M059J (cell line): ENCODE results near the gene RIMBP2. TPM values are rescaled to one million over a fixed set of nuclear protein-coding genes. Genes with fewer than 3 reads are reported as not detected.
A peak's percentile ranks its signal among the peaks of the same experiment; 100 is the strongest.

Experiments used
- DNase-seq: peaks from one replicate; pipeline ENCODE4 v3.0.0-alpha.2; 2012; ENCODE audit warnings: low read depth
- total RNA-seq: library from RNA; depleted of rRNA; stranded (reverse); fragments of >200 nt; shearing (Covaris generic); gene quantifications from 2 replicates; pipeline ENCODE4 v1.2.3, GENCODE V29; 2014

Gene RIMBP2
- total RNA-seq, 1 experiment from 2014 or later, result 0.47 TPM

DNA sequence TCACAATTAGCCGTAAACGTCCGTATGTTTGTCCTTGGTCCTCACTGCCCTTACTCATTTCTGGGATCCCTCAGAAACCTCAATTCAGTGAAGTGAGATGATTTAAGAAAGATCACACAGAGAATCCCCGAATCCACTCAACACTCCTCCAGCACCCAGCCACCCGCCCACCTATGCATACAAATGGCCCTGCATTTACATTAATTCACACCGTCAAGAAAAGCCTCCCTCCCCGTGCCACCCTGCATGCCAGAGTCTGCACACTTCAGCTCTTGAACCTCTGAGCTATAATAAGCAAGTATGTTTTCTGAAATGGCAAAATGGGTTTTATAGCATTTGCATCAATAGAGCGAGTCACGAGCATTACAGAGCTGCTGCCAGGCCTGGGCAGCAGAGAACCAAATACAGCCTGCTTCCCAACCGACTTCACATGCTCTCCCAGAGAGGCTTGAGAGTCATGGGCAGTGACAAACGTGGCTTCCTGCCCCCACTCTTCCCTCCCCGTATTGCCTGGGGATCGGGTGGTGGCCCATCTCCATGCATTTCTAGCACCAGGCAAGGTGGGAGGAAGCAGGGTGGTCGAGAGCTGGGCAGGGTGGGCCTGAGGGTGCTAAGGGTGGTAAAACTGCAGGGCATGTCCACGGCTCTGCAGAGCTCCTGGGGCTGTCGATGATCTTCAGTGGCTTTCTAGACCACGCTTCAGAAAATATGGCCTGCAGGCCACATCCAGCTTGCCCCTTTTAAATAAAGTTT lies 177.6 kb downstream of the RIMBP2 start:
- DNase-seq, result no peak

DNA sequence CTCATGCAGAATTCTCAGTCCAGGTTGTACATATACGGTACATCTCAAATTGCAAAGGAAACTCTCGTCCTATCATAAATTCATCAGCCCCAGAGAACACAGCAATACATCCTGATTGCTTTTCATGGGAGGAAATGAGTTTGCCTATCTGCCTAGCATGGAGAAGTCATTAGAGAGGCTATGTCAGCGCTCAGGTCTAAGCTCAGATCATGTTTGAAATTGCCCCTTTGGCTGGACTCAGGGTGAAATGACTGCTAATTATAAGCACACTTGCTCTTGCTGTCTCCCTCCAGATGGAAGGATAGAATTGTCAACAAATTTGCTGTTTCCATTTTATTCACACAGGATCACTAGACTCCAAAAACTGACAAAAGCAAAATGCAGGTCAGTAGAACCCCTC lies 178.4 kb downstream of the RIMBP2 start:
- no peak for DNase-seq

DNA sequence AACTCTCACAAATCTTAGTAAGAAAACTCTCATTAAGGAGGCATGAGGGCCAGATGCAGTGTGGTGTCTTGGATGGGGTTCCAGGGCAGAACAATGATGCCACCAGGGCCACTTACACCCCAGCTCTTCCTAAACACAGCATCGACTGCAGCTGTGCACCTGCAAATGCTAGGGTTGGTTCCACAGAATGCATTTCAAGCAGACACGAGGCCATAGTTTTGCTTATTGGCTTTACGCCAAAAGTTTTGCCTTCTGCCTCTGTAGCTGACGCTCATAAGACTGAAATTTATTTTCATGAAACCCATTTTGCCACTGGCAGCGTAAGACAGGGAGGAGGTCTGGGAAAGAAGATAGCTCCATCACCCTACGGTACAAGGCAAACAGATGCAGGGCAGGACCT lies 179.0 kb downstream of the RIMBP2 start:
- no peak for DNase-seq

DNA sequence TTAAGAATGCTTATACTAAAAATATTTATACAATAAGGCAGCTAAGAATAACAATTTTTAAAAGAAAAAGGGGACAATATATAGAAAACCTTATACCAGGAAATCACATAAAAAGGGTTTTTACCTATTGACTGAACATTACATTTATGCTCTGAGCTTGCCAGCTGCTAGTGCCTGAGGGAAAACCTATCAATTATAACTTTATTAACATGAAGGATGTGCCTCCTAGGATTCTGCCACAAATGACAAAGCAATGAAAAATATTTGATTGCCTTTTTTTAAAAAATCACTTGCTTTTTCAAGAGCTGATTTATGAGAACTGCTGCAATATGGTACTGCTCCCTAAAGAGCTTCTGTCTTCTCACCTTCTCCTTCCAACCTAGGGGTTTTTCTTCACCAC lies 185.7 kb downstream of the RIMBP2 start:
- DNase-seq, result no peak

DNA sequence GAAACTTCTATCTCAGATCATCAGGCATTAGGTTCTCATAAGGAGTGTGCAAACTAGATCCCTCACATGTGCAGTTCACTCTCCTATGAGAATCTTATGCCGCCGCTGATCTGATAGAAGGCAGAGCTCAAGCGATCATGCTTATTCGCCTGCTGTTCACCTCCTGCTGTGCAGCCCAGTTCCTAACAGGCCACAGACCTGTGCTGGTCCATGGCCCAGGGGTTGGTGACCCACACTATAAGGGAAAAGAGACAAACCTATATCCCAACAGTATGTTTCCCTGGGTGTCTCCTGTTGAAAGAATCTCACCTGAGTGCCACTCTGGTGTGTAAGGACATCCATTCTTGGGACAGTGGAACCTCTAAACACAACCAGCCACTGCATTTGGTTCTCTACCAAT lies 186.3 kb downstream of the RIMBP2 start:
- no peak for DNase-seq

DNA sequence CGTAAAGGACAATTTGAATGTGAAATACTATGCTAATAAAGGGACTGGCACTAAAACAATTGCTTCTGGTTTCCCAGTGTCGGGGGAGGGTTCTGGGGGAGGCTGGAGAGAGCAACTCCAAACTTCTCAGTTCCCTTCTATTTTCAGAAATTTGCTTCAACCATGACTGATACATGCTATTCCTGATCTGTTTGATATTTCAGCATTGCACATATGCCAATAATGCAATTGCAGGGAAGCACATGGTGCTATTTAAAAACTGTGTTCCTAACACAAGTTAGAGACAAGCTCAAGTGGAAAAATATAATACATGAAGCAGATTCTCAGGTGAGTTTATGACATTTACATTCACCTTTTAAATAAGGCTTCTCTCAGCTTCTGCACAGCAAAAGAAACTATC lies 188.9 kb downstream of the RIMBP2 start:
- DNase-seq, result no peak

GRCh38 chr12:130526813-130527212 lies 189.3 kb downstream of the RIMBP2 start:
- peak; percentile 2 for DNase-seq

- DNase-seq, result no peak
Observed at GRCh38 chr12:130525384-130526172, 190.5 kb downstream of the RIMBP2 start.

DNA sequence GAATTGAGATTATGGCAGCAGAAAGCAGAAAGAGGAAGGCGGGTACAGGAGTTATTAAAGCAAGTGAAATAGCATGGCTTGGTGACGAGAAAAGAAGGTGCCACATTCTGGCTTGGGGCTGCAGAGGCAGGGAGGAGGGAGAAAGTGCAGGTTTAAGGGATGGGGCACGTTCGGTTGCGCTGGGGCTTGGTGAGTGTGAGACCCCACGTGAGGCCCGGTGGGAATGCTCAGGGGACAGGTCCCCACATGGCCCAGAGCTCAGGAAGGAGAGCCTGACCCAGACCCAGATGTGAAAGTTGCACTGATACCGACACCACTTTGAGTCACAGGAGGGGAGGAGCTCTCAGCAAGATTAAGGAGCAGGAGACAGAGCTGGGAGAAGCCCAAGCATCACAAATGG lies 191.3 kb downstream of the RIMBP2 start:
- no peak for DNase-seq

DNA sequence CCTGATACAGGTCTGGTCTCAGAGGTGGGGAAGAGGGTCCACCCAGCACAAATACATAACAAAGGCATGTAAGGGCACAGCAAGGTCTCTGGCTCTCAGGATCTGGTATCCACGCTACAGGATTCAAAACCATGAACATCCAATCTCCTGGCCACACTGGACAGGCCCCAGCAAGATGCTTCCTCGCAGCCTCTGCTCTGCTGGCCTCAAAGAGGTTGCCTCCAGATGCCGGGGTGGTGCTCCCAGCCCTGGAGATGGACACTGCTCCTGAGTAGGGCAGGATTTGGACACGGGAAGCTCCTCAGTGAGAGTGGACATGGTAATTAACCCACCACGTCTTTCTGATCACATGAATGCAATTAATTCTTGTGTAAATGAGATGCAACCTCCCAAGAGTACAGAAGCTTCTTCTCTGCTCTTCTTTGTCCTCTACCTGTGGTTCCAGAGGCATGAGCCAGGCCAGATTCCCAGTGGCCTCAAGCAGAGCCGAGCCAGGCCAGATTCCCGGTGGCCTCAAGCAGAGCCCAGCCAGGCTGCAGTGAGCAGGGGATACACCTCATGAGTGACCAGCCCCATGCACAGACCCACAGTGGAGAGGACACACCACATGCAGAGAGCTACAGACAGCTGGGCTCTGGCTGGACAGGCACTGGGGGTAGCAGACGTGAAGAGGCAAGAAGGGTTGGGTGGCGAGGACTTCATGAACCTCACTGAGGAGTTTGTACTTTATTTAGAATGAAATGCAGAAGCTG lies 192.1 kb downstream of the RIMBP2 start:
- no peak for DNase-seq

DNA sequence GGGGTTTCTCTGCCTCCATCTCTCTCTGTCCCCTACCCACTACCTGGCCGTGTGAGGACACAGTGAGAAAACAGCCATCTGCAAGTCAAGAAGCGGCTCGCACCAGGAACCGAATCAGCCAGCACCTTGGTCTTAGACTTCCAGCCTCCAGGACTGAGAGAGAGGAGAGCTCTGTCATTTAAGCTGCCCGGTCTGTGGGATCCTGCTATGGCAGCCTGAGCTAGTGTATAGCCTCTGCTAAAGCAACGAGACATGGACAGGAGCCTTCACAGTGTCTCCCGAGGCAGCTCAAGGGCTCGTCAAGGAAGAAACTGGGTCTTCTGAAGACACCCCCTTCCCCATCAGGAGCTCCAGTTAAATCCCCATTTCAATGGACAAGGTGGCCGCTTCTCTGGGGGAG lies 192.9 kb downstream of the RIMBP2 start:
- DNase-seq, result no peak

- DNase-seq, result no peak
Observed at GRCh38 chr12:130522244-130522834, 193.8 kb downstream of the RIMBP2 start.

DNA sequence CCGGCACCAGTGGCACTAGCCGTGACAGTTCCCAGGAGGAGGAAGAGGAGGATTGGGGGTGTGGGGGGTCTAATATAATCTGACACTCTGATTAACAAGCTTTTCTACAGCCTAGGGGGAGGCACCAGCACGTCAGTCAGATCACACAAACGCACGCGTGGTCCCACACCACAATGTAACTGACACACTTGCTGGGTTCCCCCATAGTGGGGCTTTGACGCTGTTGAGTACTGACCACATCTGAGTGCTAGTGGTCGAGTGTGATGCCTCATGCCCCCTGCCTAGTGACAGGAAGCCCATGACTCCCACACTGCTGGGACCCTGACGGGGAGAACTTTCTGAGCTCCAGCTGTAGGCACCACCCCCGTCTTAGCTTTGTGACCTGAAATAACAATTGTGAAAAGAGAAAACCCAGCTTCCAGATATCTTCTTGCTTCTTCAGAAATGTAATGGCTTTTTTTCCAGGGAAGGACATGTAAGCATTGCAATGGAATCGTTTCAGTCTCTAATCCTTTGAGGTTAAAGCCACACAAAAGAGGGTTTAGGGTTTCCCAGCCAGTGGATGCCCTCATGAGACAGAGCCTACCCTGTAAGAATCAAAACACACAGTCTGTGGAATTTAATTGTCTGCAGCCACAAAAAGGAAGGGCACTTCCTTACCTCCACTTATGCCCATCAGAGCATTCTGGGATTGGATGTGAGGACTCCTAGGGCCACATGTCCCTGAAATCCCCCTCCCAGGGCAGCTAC lies 194.5 kb downstream of the RIMBP2 start:
- no peak for DNase-seq

GRCh38 chr12:130520784-130521183 lies 195.3 kb downstream of the RIMBP2 start:
- no peak for DNase-seq

DNA sequence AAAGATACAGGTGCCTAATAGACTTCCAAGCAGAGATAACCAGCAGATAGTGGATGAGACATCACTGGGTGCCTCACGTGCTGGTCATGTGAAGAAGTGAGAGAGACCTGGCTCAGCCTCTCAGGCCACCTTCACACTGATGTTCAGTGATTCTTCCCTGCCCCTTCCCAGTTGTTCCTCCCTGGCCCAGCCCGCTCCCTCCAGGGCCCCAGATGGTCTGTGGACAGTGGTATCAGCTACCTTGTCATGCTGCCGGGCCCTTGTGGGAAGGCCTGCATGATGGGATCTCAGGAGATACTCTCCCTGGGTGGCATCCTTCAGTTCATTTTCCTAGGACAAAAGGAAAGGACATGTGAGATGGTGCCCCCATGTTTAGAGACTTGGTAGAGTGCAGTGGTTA lies 198.5 kb downstream of the RIMBP2 start:
- no peak for DNase-seq

- peak; percentile 10 for DNase-seq
Observed at GRCh38 chr12:130514149-130514551, 201.9 kb downstream of the RIMBP2 start.

- DNase-seq, result no peak
Observed at GRCh38 chr12:130513556-130513955, 202.5 kb downstream of the RIMBP2 start.

DNA sequence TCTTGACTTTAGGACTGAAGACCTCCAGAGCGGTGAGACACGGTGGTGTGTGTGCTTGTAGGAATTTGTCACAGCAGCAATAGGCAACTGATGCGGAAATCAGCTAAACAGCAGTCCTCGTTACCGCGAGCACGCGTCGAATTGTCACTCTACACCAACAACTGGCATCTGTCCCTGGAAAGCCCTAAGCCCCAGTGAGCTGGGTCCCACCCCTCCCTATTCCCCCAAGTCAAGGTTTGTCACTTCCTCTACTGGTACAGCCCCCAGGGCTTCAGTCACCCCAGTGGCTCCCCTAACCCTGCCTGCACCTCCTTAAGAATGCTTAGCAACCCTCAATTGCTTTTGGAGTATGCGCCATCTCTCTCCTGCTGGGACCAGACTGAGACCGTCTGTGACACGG lies 204.8 kb downstream of the RIMBP2 start:
- DNase-seq, result no peak

GRCh38 chr12:130509454-130509853 lies 206.6 kb downstream of the RIMBP2 start:
- no peak for DNase-seq

DNA sequence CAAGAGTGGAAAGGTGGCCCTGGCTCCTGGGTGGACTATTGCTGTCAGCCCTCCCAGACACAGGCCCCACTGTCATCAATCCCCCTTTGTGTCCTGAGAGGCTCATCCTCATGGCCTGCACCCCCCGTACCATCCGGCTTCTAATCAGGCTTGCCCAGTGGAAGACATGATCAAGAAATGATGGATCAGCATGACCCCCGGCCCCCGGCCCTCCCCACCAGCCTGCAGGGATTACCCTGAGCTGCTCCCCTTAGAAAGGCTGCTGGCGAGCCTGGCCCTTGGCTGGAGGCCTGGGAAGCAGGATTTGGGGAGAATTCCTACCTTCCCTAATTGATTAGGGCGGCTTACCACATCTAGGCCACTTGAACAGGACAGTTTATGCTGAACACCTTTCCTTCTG lies 207.3 kb downstream of the RIMBP2 start:
- DNase-seq, result no peak

DNA sequence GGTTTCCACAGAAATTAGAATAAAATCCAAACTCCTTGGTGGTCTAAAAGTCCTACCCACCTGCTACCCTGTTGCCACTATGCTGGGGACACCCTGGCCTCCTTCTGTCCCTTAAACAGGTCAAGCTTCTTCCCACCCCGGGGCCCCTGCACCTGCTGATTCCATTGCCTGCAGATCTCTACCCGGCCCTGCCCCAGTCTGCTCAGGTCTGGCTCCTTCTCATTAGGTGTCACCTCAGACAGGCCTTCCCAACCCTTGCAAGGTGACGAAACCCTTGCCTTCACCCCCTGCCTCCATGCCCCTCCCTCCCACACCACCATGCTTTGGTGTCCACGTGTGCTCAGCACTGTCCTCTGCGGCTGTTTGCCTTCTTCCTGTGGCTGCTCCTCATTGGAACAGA lies 207.8 kb downstream of the RIMBP2 start:
- no peak for DNase-seq
